Measurements from ENCODE around the gene CFAP69. TPM values are rescaled to one million over a fixed set of nuclear protein-coding genes. Genes with fewer than 3 reads are reported as not detected.

Gene CFAP69
- total RNA-seq, 1 donor from 2014 or later, result 0.85 TPM

GRCh38 chr7:90216080-90216674 lies 28.8 kb upstream of the CFAP69 start:
- Histone ChIP-seq H3K27ac (no peak overlapping the region), H3K9me3 (no peaks in the 10 kb centered on the region), H3K4me3 (no peak overlapping the region), H3K4me1 (no peaks in the 10 kb centered on the region), H3K27me3 (no peaks in the 10 kb centered on the region), H3K36me3 (no peaks in the 10 kb centered on the region)
- intact Hi-C loops (cut with DNase I), result no loop called here
- no peak for DNase-seq (ENCODE audit: low spot score in 2 of 2)
- TF ChIP-seq CTCF (IDR thresholded peaks at IDR 0.05), result no peak

GRCh38 chr7:90216771-90217170 lies 28.2 kb upstream of the CFAP69 start:
- intact Hi-C loops (cut with DNase I), result no loop called here
- no peak overlapping the region for H3K27ac ChIP-seq

GRCh38 chr7:90222390-90222789 lies 22.6 kb upstream of the CFAP69 start:
- H3K4me3 ChIP-seq, result no peak overlapping the region
- no peaks in the 10 kb centered on the region for H3K27me3 ChIP-seq
- no peaks in the 10 kb centered on the region for H3K36me3 ChIP-seq
- intact Hi-C loops (cut with DNase I), result no loop called here
- DNase-seq (ENCODE audit: low spot score in 2 of 2), result no peak
- no peak for TF ChIP-seq CTCF (IDR thresholded peaks at IDR 0.05)
- no peaks in the 10 kb centered on the region for H3K9me3 ChIP-seq
- no peaks in the 10 kb centered on the region for H3K4me1 ChIP-seq
- no peak overlapping the region for H3K27ac ChIP-seq

More at GRCh38 chr7:90216771-90217170, 28.2 kb upstream of the CFAP69 start:
- no peak for DNase-seq (ENCODE audit: low spot score in 2 of 2)
- Histone ChIP-seq H3K4me3 (no peak overlapping the region), H3K27me3 (no peaks in the 10 kb centered on the region), H3K36me3 (no peaks in the 10 kb centered on the region), H3K9me3 (no peaks in the 10 kb centered on the region), H3K4me1 (no peaks in the 10 kb centered on the region)
- no peak for TF ChIP-seq CTCF (IDR thresholded peaks at IDR 0.05)

- TF ChIP-seq CTCF (IDR thresholded peaks at IDR 0.05), result no peak
- Histone ChIP-seq H3K27ac (no peak overlapping the region), H3K4me1 (no peaks in the 10 kb centered on the region), H3K4me3 (no peak overlapping the region), H3K36me3 (no peaks in the 10 kb centered on the region), H3K9me3 (no peaks in the 10 kb centered on the region), H3K27me3 (no peaks in the 10 kb centered on the region)
- DNase-seq (ENCODE audit: low spot score in 2 of 2), result no peak
- intact Hi-C loops (cut with DNase I), result no loop called here
Observed at GRCh38 chr7:90222811-90223725, 21.9 kb upstream of the CFAP69 start.

- no peak overlapping the region for H3K4me3 ChIP-seq
- H3K27ac ChIP-seq, result no peak overlapping the region
- H3K4me1 ChIP-seq, result no peaks in the 10 kb centered on the region
- DNase-seq (ENCODE audit: low spot score in 2 of 2), result no peak
- H3K36me3 ChIP-seq, result peaks cover 0 to 3% of the 10 kb centered on the region in 2 donors
- no peaks in the 10 kb centered on the region for H3K9me3 ChIP-seq
- no peak for TF ChIP-seq CTCF (IDR thresholded peaks at IDR 0.05)
- no peaks in the 10 kb centered on the region for H3K27me3 ChIP-seq
- intact Hi-C loops (cut with DNase I), result no loop called here
Observed at GRCh38 chr7:90224195-90224594, 20.8 kb upstream of the CFAP69 start.
